Psoas muscle (tissue), 8 donors: Measurements from ENCODE around the gene ZCCHC7. TPM values are rescaled to one million over a fixed set of nuclear protein-coding genes. Genes with fewer than 3 reads are reported as not detected.
"Not testable (repeated sequence)": the region's sequence is repeated elsewhere in the genome, so short reads cannot be mapped to it uniquely, and the experiment has no call there.

Experiments
- ATAC-seq, 4 donors: fragments of 200-7000 bp; cut with Tn5 transposase; one replicate each; pipeline ENCODE4 v1.9.1; 2020; ENCODE audit warnings: moderate library complexity in 3 of 4, mild to moderate bottlenecking in 2 of 4
- DNase-seq, 2 donors: peaks; one replicate each; pipeline ENCODE4 v3.0.0-alpha.2; 2020
- H3K27ac ChIP-seq: fragments of 200-600 bp; one replicate; pipeline ENCODE4 v1.8.0; 2022
- H3K27me3 ChIP-seq, 3 donors: fragments of 200-600 bp in 1 of 3; one replicate each; pipeline versions ENCODE4 v1.6.1 to v1.8.0; 2013 to 2022; ENCODE audit warnings: low read length in 2 of 3, mild to moderate bottlenecking in 2 of 3, moderate library complexity in 1 of 3; ENCODE audit not compliant: insufficient read depth in 3 of 3
- H3K36me3 ChIP-seq, 2 donors: fragments of 200-600 bp in 1 of 2; one replicate each; pipeline versions ENCODE4 v1.6.1 to v1.8.0; 2013 to 2022; ENCODE audit warnings: low read depth in 1 of 2, mild to moderate bottlenecking in 1 of 2, moderate library complexity in 1 of 2; ENCODE audit not compliant: insufficient read depth in 1 of 2
- H3K4me1 ChIP-seq: fragments of 200-600 bp; one replicate; pipeline ENCODE4 v1.8.0; 2022
- H3K4me3 ChIP-seq: fragments of 200-600 bp; one replicate; pipeline ENCODE4 v1.8.0; 2022; ENCODE audit warnings: mild to moderate bottlenecking
- H3K9me3 ChIP-seq: fragments of 200-600 bp; one replicate; pipeline ENCODE4 v1.8.0; 2022
- WGBS, 3 donors: extraction: QIAGEN DNeasy Blood & Tissue Kit; methylation state at CpG; one replicate each; pipeline versions ENCODE4 v1.1.6 to v1.1.7; 2013; 5-methylcytosine and 5-hydroxymethylcytosine counted together
- intact Hi-C, 2 donors: fragments of 100-400 bp; cut with DNase I; formaldehyde crosslinking; loops; one replicate each; pipeline versions ENCODE4 v1.11.0 to v1.14.2; 2022
- polyA plus RNA-seq, 3 donors: library from polyadenylated mRNA; stranded (reverse); fragments of 200-250 nt; gene quantifications; one replicate each; pipeline ENCODE4 v1.2.3, GENCODE V29; 2013
- total RNA-seq, 4 donors: library from RNA; stranded (reverse); fragmentation: NEBNext Ultra II Directional in 2 of 4; extraction: Animal tissue kit (Norgen Biotek cat#: 25700) in 2 of 4; gene quantifications; one replicate each; pipeline versions ENCODE4 v1.2.1 to v1.2.4, GENCODE V29; 2021 to 2023
- TF ChIP-seq, protein P1 (sequence below): fragments of 200-600 bp; IDR thresholded peaks from one replicate; pipeline ENCODE4 v1.8.0; 2022; ENCODE audit warnings: antibody characterized with exemption
- donor health status: healthy with polysubstance abuse.
- donor health status: DM: no; HTN: no; CAD: no; lungs with moderate emphysema.
- donor health status: Bipolar disorder and iron deficiency.
- donor health status: healthy.
- donor health status: DM: yes; HTN: yes; CAD: no.
- donor health status: DM: no; HTN: no; CAD: no.
- donor health status: DM: no; HTN: no; CAD: no.
- donor health status: DM: yes; HTN: yes; CAD: no.

The ZCCHC7 gene
- total and polyA plus RNA-seq, 7 donors, result 6.2 to 10.3 (median 7.3) TPM

DNA sequence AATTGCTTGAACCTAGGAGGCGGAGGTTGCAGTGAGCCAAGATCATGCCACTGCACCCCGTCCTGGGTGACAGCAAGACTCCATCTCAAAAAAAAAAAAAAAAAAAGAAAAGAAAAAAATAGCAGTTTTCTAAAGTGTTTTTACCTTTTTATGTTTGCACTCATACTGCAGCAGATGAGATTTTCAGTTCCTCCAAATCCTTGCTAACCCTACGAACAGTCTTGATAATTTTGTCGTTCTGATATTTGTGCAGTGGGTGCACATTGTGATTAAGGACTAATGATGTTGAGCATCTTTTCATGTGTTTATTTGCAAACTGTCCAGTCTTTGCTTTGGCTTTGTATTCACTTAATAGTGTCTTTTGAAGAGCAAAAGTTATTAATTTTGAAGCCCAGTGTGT lies 42.9 kb downstream of the ZCCHC7 start:
- Histone ChIP-seq H3K27ac (no peak overlapping the region), H3K9me3 (no peaks in the 10 kb centered on the region), H3K36me3 (peaks cover 0 to 28% of the 10 kb centered on the region in 2 donors), H3K4me1 (no peaks in the 10 kb centered on the region), H3K4me3 (no peak overlapping the region), H3K27me3 (no peaks in the 10 kb centered on the region)
- ATAC-seq (no peak), DNase-seq (no peak)
- TF ChIP-seq, protein P1, sequence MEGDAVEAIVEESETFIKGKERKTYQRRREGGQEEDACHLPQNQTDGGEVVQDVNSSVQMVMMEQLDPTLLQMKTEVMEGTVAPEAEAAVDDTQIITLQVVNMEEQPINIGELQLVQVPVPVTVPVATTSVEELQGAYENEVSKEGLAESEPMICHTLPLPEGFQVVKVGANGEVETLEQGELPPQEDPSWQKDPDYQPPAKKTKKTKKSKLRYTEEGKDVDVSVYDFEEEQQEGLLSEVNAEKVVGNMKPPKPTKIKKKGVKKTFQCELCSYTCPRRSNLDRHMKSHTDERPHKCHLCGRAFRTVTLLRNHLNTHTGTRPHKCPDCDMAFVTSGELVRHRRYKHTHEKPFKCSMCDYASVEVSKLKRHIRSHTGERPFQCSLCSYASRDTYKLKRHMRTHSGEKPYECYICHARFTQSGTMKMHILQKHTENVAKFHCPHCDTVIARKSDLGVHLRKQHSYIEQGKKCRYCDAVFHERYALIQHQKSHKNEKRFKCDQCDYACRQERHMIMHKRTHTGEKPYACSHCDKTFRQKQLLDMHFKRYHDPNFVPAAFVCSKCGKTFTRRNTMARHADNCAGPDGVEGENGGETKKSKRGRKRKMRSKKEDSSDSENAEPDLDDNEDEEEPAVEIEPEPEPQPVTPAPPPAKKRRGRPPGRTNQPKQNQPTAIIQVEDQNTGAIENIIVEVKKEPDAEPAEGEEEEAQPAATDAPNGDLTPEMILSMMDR, result no peak
- 96 to 97% (median 97%) methylated on average over 4 of the region's 4 CpGs for WGBS, 3 donors
- intact Hi-C loops, result loop anchor here in 1 of 2 donors (10.0 kb wide), 1 partner anchor 62 kb away; no protein-coding TSS in a partner anchor

DNA sequence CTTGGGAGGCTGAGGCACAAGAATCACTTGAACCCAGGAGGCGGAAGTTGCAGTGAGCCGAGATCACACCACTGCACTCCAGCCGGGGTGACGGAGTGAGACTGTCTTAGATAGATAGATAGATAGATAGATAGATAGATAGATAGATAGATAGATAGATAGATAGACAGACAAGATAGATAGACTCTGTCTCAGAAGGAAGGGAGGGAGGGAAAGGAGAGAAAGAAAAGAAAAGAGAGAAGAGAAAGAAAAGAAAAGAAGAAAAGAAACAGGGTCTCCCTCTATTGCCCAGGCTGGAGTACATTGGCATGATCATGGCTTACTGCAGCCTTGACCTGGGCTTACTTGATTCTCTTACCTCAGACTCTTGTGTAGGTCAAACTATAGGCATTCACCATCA lies 44.0 kb downstream of the ZCCHC7 start:
- not testable (repeated sequence) for H3K27ac ChIP-seq, H3K4me3 ChIP-seq, H3K27me3 ChIP-seq, H3K4me1 ChIP-seq, H3K9me3 ChIP-seq, DNase-seq, ATAC-seq
- peaks cover 0 to 28% of the 10 kb centered on the region in 2 donors for H3K36me3 ChIP-seq
- WGBS, 3 donors, result 97 to 100% (median 99%) methylated on average over 4 of the region's 4 CpGs
- intact Hi-C loops, result loop anchor here in 1 of 2 donors (10.0 kb wide), 1 partner anchor 60 kb away; no protein-coding TSS in a partner anchor

DNA sequence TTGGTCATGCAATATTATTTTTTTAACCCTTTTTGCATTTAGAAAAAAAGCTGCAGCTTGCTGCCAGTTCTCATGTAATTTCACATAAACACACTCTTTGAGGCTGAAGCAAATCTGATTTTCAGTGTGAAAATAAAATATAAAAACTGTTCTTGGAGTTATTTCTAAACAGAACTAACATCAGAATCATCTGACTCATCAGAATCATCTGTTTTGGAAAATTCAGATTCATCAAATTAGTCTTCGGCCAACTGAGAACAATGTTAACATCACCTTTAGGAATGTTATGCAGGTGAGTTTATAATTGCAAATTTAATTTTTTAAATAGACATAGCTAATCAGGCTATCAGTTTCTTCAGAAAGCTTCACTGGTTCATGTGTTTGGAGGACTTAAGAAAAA lies 45.3 kb downstream of the ZCCHC7 start:
- TF ChIP-seq, protein P1, result no peak
- 96 to 100% (median 97%) methylated on average over 1 of the region's 1 CpG for WGBS, 3 donors
- intact Hi-C loops, result loop anchor here in 1 of 2 donors (10.0 kb wide), 1 partner anchor 59 kb away; no protein-coding TSS in a partner anchor
- H3K4me1 ChIP-seq, result no peaks in the 10 kb centered on the region
- no peak overlapping the region for H3K4me3 ChIP-seq
- H3K36me3 ChIP-seq, result peaks cover 3 to 23% of the 10 kb centered on the region in 2 donors
- ATAC-seq, result no peak
- no peak for DNase-seq
- no peak overlapping the region for H3K27ac ChIP-seq
- H3K27me3 ChIP-seq, result no peaks in the 10 kb centered on the region
- H3K9me3 ChIP-seq, result no peaks in the 10 kb centered on the region

DNA sequence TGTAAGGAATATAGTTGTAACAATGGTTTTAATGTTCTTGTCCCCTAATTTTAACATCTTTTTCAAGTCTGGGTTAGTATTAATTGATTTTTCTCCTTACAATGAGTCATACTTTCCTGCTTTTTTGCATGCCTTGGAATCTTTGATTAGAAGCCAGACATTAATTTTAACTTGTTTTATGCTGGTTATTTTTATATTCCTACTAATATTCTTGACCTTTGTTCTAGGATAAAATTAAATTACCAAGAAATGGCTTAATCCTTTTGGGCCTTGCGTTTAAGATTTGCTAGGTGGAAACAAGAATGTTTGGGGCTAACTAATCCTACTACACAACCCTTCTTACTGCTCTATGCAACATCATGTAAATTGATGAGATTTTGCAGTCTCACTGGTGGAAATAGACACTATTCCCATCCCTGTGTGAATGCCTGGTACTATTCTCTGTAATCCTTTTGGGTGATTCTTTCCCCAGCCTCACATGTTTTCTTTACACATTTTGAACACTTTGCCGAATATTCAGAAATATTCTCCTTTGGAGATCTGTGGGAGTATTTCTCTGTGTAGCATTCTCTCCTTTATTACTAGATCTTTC lies 47.2 kb downstream of the ZCCHC7 start:
- ATAC-seq (no peak), DNase-seq (no peak)
- no peaks in the 10 kb centered on the region for H3K9me3 ChIP-seq
- H3K27me3 ChIP-seq, result no peaks in the 10 kb centered on the region
- no peak overlapping the region for H3K27ac ChIP-seq
- peaks cover 3 to 9% of the 10 kb centered on the region in 2 donors for H3K36me3 ChIP-seq
- no peaks in the 10 kb centered on the region for H3K4me1 ChIP-seq
- 70 to 82% (median 73%) methylated on average over 2 of the region's 2 CpGs for WGBS, 3 donors
- intact Hi-C loops, result loop anchor here (1.0 to 10.0 kb wide), 2 partner anchors 19 to 57 kb away; no protein-coding TSS in a partner anchor
- H3K4me3 ChIP-seq, result no peak overlapping the region
- TF ChIP-seq, protein P1, result no peak

DNA sequence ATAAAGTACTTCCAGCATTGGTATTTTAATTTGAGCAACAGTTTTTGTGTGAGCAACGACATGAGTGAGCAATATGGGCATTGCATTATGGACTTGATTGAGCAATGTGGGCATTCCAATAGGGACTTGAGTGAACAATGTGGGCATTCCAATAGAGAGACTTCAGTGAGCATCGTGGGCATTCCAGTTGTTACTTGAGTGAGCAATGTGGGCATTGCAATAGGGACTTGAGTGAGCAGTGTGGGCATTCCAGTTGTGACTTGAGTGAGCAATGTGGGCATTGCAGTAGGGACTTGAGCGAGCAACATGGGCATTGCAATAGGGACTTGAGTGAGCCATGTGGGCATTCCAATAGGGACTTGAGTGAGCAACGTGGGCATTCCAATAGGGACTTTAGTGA lies 52.2 kb downstream of the ZCCHC7 start:
- no peaks in the 10 kb centered on the region for H3K27me3 ChIP-seq
- no peak overlapping the region for H3K4me3 ChIP-seq
- no peak for DNase-seq
- H3K9me3 ChIP-seq, result no peaks in the 10 kb centered on the region
- no peaks in the 10 kb centered on the region for H3K4me1 ChIP-seq
- no peak for ATAC-seq
- intact Hi-C loops, result no loop called here
- 93 to 97% (median 95%) methylated on average over 4 of the region's 4 CpGs for WGBS, 3 donors
- TF ChIP-seq, protein P1, result no peak
- peaks cover 0 to 3% of the 10 kb centered on the region in 2 donors for H3K36me3 ChIP-seq
- no peak overlapping the region for H3K27ac ChIP-seq
